Nephron progenitor cell (in vitro differentiated cells): ENCODE results near the gene PLRG1.
A peak's percentile ranks its signal among the peaks of the same experiment; 100 is the strongest.

Experiments
- DNase-seq: peaks from one replicate; pipeline ENCODE4 v3.0.0; 2021
- H3K27ac Mint-ChIP-seq: 2 replicates; pipeline ENCODE4 v1.8.0; 2021; ENCODE audit warnings: mild to moderate bottlenecking, moderate library complexity, mixed read lengths
- H3K27me3 Mint-ChIP-seq: 2 replicates; pipeline ENCODE4 v1.8.0; 2021; ENCODE audit warnings: mild to moderate bottlenecking, low read depth, mixed read lengths; ENCODE audit not compliant: poor library complexity
- H3K36me3 Mint-ChIP-seq: 2 replicates; pipeline ENCODE4 v1.8.0; 2021; ENCODE audit warnings: low read depth, mixed read lengths
- H3K4me1 Mint-ChIP-seq: 2 replicates; pipeline ENCODE4 v1.8.0; 2021; ENCODE audit warnings: mixed read lengths
- H3K4me3 Mint-ChIP-seq: 2 replicates; pipeline ENCODE4 v1.8.0; 2021; ENCODE audit warnings: mild to moderate bottlenecking, moderate library complexity, mixed read lengths
- H3K9me3 Mint-ChIP-seq: 2 replicates; pipeline ENCODE4 v1.8.0; 2021; ENCODE audit warnings: mild to moderate bottlenecking, moderate library complexity, mixed read lengths
- CTCF ChIP-seq: fragments of 200-600 bp; sonication (generic); IDR thresholded peaks from 2 replicates; pipeline ENCODE4 v1.5.0; 2021; ENCODE audit warnings: antibody characterized with exemption

Gene PLRG1

DNA sequence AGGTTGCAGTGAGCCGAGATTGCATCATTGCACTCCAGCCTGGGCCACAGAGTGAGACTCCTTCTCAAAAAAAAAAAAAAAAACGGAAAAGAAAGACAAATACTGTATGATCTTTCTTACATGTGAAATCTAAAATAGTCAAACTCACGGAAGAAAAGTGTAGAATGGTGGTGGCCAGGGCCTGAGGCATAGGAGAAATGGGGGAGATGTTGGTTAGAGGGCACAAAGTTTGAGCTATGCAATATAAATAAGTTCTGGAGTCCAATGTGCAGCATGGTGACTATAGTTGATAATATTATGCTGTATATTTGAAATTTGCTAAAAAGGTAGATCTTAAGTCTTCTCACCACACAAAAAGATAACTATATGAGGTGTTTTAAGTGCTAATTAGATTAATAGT, 41.7 kb upstream of the PLRG1 start:
- Mint-ChIP-seq H3K4me1 (peaks cover 21% of the 10 kb centered on the region), H3K36me3 (no peaks in the 10 kb centered on the region), H3K27me3 (peaks cover 4% of the 10 kb centered on the region), H3K27ac (no peak overlapping the region), H3K9me3 (no peaks in the 10 kb centered on the region), H3K4me3 (no peak overlapping the region)
- no peak for DNase-seq
- TF ChIP-seq CTCF = no peak

GRCh38 chr4:154590329-154591006, 40.3 kb upstream of the PLRG1 start, which contains the start of gene FGA:
Gene FGA (minus strand): TSS chr4:154590742. CDS start chr4:154590687, 55 bp downstream.
- no peak for DNase-seq
- Mint-ChIP-seq H3K27me3 (peaks cover 4% of the 10 kb centered on the region), H3K27ac (no peak within 1 kb of the TSS), H3K4me1 (peaks cover 21% of the 10 kb centered on the region), H3K9me3 (no peaks in the 10 kb centered on the region), H3K4me3 (no peak within 1 kb of the TSS), H3K36me3 (no peaks in the 10 kb centered on the region)
- no peak for TF ChIP-seq CTCF

DNA sequence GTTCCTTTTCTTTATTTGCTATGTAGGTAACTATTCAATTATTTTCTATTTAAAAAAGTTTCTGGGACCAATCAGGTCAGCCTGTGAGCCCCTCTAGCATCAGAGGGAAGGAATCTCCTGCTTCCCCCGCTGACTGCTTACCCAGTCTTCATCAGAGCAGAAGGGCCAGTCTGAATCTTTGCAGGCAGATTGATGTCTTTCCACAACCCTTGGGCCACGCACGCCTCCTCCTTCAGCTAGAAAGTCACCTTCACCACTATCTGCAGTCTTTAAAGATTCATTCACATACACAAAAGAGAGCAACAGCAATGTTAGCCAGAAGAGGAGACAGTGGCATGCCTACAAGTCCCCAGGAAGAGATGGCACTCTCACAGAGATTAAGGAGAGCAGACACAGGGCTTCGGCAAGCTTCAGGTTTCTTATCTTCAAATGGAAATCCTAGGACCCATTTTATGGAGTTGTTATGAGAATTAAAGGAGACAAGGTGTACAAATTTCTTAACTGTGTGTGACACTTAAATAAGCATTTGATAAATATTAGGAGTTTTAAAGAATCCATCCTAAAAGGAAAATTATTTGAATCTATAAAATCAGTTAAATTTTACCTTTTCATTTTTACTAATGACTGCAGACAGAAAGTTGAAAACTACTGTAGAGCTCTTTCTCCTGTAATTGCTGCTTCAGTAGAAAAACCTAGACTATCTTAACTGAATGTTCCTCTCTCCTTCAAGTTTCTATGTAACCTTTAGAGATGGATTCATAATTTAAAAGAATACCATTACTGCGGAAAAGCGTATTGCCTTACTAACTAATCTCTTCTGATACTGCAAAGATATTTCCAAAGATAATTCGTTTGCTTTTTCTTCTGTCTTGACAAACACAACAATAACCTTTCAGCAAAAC, 39.3 kb upstream of the PLRG1 start:
- Mint-ChIP-seq H3K27me3 (peaks cover 4% of the 10 kb centered on the region), H3K4me1 (peaks cover 21% of the 10 kb centered on the region), H3K36me3 (no peaks in the 10 kb centered on the region), H3K9me3 (no peaks in the 10 kb centered on the region), H3K4me3 (no peak overlapping the region), H3K27ac (peak overlapping the region; percentile 66)
- peak; percentile 5 for DNase-seq
- no peak for TF ChIP-seq CTCF

DNA sequence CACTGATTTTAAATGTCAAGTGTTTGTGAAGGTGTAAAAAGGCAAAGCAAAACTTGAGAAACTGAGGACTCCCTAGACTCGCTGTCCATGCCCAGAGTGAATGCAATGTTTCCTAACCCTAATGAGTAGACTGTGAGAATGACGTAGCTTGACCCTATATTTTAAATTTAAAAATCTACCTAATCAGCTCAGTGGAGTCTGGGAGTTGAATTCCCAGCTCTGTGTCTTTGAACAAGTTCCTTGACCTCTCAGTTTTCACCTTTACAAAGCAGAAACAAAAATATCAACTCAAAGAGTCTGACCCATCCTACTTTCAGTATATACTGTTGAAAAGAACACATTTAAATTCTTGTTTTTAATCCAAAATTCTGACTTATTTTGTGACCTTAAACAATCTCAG, 38.0 kb upstream of the PLRG1 start:
- peaks cover 4% of the 10 kb centered on the region for H3K27me3 Mint-ChIP-seq
- no peaks in the 10 kb centered on the region for H3K9me3 Mint-ChIP-seq
- H3K27ac Mint-ChIP-seq = no peak overlapping the region
- DNase-seq = no peak
- peaks cover 21% of the 10 kb centered on the region for H3K4me1 Mint-ChIP-seq
- no peak overlapping the region for H3K4me3 Mint-ChIP-seq
- TF ChIP-seq CTCF = no peak
- no peaks in the 10 kb centered on the region for H3K36me3 Mint-ChIP-seq

- H3K4me1 Mint-ChIP-seq = peaks cover 21% of the 10 kb centered on the region
- no peaks in the 10 kb centered on the region for H3K36me3 Mint-ChIP-seq
- no peak overlapping the region for H3K27ac Mint-ChIP-seq
- peaks cover 4% of the 10 kb centered on the region for H3K27me3 Mint-ChIP-seq
- no peak overlapping the region for H3K4me3 Mint-ChIP-seq
- TF ChIP-seq CTCF = no peak
- H3K9me3 Mint-ChIP-seq = no peaks in the 10 kb centered on the region
- DNase-seq = no peak
These were observed 36.3 kb upstream of the PLRG1 start for GRCh38 chr4:154586296-154587033.
